ENCODE measurements around the gene GP1BB.

The GP1BB gene

DNA sequence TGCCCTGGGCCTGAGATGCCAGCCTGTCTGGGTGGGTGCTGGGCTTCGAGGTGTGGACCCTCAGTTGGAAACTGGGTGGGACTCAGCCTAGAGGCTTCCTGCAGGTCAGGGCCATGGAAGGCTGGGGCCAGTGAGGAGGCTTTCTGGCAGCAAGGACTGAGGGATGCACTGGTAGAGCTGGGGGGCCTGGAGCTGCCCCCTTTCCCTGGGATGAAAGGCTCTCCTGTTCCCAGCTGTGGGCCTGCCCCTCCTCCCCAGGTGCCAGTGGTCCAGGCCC lies 6.6 kb upstream of the GP1BB start:
- FAIRE-seq (no peak), DNase-seq (ENCODE audit: insufficient read length, low spot score) (no peak)
- TF ChIP-seq, protein P1, sequence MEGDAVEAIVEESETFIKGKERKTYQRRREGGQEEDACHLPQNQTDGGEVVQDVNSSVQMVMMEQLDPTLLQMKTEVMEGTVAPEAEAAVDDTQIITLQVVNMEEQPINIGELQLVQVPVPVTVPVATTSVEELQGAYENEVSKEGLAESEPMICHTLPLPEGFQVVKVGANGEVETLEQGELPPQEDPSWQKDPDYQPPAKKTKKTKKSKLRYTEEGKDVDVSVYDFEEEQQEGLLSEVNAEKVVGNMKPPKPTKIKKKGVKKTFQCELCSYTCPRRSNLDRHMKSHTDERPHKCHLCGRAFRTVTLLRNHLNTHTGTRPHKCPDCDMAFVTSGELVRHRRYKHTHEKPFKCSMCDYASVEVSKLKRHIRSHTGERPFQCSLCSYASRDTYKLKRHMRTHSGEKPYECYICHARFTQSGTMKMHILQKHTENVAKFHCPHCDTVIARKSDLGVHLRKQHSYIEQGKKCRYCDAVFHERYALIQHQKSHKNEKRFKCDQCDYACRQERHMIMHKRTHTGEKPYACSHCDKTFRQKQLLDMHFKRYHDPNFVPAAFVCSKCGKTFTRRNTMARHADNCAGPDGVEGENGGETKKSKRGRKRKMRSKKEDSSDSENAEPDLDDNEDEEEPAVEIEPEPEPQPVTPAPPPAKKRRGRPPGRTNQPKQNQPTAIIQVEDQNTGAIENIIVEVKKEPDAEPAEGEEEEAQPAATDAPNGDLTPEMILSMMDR (IDR thresholded peaks at IDR 0.05; ENCODE audit: insufficient read depth, missing control alignments), result no peak

DNA sequence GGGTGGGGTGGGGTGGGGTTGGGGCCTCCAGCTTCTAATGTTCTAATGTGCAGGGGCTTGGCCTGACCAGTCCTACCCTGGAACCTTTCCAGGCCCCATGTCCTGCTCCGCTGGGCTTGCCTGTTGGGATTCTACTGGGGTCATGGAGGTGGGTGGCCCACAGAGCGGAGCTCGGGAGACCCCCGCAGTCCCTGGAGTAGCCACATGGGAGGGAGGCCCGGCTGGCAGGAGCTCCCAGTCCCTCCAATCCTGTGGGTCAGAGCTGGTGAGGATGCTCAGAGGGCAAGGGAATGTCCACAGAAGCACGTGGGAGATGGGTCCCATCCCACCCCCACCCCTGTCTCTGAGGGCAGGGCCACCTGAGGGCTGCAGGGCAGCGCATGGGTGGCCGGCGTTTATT lies 6.2 kb upstream of the GP1BB start:
- DNase-seq (ENCODE audit: insufficient read length, low spot score) (no peak), FAIRE-seq (no peak)
- TF ChIP-seq, protein P1 (IDR thresholded peaks at IDR 0.05; ENCODE audit: insufficient read depth, missing control alignments), result no peak

DNA sequence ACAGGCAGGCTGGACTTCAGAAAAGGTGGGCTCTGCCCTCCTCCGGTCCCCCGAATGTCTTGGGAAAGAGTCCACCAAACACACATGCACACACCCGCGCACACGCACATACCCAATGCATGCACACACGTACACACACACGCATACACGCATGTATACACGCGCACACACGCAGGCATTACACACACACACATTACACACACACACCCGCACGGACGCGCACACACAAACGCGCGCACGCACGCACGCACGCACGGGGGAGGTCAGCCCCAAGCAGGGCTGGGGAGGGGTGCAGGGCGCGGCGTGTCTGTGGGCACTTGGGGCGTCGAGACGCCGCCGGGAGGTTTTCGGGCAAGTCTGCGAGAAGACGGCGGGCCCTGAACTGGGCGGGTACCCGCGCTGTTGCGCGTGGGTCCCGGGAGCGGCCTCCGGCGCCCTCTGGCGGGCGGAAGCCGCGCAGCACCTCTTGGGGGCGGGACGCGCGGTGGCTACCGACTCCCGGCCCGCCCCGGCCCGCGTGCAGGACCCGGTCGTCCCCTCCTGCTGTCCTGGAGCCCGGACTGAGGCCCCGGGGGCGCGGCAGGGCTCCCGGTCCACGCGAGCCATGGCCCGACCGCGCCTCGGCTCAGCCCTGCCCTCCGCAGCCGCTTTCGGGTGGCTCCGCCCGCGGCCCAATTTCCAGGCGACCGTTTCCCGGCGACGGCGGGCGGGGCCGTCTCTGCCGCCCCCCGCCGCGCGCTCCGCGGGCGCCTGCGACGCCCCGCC lies 5.5 kb upstream of the GP1BB start:
- FAIRE-seq (no peak), DNase-seq (ENCODE audit: insufficient read length, low spot score) (peak; percentile 95)
- TF ChIP-seq, protein P1 (IDR thresholded peaks at IDR 0.05; ENCODE audit: insufficient read depth, missing control alignments), result peak; percentile 61

DNA sequence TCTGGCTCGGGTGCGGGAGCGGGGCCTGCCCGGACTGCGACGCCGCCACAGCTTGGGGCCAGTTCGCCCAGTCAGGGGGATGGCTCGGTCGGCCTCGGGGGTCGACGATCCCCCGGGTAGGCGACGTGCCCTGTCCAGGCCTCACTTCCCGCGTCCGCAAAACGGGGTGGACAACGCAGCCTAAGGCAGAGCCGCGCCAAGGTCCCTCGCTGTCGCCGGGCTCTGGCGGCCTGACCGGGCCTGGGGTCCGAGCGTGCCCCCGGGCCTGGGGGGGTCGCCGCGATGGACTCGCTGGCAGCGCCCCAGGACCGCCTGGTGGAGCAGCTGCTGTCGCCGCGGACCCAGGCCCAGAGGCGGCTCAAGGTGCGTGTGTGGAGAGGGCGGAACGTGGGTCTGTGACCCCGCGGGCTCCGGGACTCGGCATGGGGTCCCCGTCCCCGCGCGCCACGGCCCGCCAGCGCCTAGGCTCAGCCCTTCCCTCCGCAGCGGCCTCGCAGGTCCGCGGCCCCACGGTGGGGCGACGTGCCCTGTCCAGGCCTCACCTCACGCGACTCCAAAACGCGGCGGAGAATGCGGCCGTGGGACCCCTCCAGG lies 4.8 kb upstream of the GP1BB start:
- DNase-seq (ENCODE audit: insufficient read length, low spot score) (no peak), FAIRE-seq (no peak)
- TF ChIP-seq, protein P1 (IDR thresholded peaks at IDR 0.05; ENCODE audit: insufficient read depth, missing control alignments), result no peak

DNA sequence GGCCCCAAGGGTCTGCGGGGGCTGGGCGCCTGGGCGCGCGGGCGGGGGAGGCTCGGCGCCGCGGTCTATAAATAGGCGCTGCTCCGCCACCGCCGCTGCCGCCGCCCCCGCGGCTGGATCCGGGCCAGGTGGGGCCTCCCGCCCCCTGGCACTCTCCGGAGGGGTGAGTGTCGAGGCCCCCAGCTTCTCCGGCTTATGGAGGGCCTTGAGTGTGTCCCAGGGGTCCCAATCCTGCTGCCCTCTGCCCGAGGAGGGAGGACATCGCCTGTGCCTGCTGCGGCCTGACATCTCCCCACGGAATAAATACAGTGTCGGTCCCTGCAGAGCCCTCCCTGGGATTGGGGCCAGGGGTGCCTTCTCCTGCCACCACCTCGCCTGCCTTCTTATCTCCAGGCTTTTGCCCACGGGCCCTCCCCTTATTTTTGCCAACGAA lies 4.3 kb upstream of the GP1BB start:
- FAIRE-seq (no peak), DNase-seq (ENCODE audit: insufficient read length, low spot score) (no peak)
- TF ChIP-seq, protein P1 (IDR thresholded peaks at IDR 0.05; ENCODE audit: insufficient read depth, missing control alignments), result no peak

DNA sequence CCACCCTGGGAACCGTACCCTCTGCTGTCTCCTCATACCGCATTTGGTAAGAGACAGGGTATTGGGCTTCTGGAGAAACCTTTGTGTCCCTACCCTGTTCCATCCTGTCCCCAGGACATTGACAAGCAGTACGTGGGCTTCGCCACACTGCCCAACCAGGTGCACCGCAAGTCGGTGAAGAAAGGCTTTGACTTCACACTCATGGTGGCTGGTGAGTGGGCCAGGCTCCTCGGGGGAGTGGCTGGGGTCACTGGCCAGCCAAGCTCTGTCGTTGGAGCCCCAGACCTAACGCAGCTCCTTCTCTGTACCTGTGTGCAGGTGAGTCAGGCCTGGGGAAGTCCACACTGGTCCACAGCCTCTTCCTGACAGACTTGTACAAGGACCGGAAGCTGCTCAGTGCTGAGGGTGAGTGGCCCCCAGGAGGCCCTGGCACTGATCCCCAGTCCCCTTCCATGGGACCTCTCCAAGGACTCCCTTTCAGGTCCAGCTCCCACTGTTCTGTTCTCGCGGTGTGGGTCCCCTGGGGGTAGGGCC lies 3.8 kb upstream of the GP1BB start:
- TF ChIP-seq, protein P1 (IDR thresholded peaks at IDR 0.05; ENCODE audit: insufficient read depth, missing control alignments), result no peak
- FAIRE-seq (no peak), DNase-seq (ENCODE audit: insufficient read length, low spot score) (no peak)

Measured in D721Med (cell line).